ENCODE results near the gene MERTK. TPM values are rescaled to one million over a fixed set of nuclear protein-coding genes. Genes with fewer than 3 reads are reported as not detected.

The MERTK gene
- total RNA-seq, 4 donors from 2014 or later = 3.4 to 9.7 (median 4.9) TPM

DNA sequence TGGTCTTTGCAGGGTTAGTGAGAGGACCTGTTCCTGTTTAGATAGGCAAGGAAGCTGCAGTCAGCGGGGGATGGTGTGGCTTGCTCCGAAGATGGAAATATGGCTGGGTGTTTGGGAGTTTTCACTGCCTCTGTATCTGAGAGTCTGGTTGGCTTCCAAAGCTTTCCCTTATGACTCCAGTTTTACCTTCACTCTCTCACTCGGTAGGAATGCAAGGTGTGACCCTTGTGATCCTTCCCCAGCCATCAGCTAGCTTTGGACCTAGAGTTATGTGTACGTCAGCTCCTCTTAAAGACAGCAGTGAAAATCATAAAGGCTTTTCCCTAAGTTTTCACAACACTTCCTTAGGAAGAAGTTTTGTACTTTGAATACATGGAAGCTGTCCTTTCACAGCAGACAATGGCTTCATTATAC is 121.2 kb downstream of the MERTK start:
- no peak for DNase-seq (ENCODE audit: low spot score in 2 of 2)
- WGBS, 2 donors = 73 to 79% methylated on average over 4 of the region's 4 CpGs
- intact Hi-C loops (cut with DNase I; ENCODE audit: low total_unique reads) = no loop called here
- TF ChIP-seq, protein P1, sequence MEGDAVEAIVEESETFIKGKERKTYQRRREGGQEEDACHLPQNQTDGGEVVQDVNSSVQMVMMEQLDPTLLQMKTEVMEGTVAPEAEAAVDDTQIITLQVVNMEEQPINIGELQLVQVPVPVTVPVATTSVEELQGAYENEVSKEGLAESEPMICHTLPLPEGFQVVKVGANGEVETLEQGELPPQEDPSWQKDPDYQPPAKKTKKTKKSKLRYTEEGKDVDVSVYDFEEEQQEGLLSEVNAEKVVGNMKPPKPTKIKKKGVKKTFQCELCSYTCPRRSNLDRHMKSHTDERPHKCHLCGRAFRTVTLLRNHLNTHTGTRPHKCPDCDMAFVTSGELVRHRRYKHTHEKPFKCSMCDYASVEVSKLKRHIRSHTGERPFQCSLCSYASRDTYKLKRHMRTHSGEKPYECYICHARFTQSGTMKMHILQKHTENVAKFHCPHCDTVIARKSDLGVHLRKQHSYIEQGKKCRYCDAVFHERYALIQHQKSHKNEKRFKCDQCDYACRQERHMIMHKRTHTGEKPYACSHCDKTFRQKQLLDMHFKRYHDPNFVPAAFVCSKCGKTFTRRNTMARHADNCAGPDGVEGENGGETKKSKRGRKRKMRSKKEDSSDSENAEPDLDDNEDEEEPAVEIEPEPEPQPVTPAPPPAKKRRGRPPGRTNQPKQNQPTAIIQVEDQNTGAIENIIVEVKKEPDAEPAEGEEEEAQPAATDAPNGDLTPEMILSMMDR (IDR thresholded peaks at IDR 0.05) = no peak
- no peak for TF ChIP-seq POLR2A (IDR thresholded peaks at IDR 0.05)
- no peak overlapping the region for H3K4me3 ChIP-seq (ENCODE audit: low read depth, poor library complexity, severe bottlenecking)

- intact Hi-C loops (cut with DNase I; ENCODE audit: low total_unique reads) = no loop called here
- TF ChIP-seq POLR2A (IDR thresholded peaks at IDR 0.05) = no peak
- TF ChIP-seq, protein P1 (IDR thresholded peaks at IDR 0.05) = no peak
- 67 to 97% methylated on average over 3 of the region's 3 CpGs for WGBS, 2 donors
- DNase-seq (ENCODE audit: low spot score in 2 of 2) = no peak
- no peak overlapping the region for H3K4me3 ChIP-seq (ENCODE audit: low read depth, poor library complexity, severe bottlenecking)
These were observed 122.2 kb downstream of the MERTK start for GRCh38 chr2:112020561-112020960.

DNA sequence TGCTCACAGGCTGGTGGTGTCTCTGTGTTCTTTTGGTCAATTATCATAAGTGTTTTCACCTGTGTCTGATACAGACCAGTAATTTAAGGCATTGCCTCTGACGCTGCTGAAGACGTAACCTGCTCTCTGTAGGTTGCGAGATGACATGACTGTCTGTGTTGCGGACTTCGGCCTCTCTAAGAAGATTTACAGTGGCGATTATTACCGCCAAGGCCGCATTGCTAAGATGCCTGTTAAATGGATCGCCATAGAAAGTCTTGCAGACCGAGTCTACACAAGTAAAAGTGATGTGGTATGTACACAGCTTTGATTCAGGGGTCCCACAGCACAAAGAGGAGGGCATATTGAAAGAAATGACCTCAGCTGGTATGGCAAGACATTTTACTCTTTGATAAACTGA is 122.9 kb downstream of the MERTK start:
- intact Hi-C loops (cut with DNase I; ENCODE audit: low total_unique reads) = no loop called here
- no peak overlapping the region for H3K4me3 ChIP-seq (ENCODE audit: low read depth, poor library complexity, severe bottlenecking)
- DNase-seq (ENCODE audit: low spot score in 2 of 2) = no peak
- TF ChIP-seq POLR2A (IDR thresholded peaks at IDR 0.05) = no peak
- 92 to 93% methylated on average over 10 of the region's 10 CpGs for WGBS, 2 donors

DNA sequence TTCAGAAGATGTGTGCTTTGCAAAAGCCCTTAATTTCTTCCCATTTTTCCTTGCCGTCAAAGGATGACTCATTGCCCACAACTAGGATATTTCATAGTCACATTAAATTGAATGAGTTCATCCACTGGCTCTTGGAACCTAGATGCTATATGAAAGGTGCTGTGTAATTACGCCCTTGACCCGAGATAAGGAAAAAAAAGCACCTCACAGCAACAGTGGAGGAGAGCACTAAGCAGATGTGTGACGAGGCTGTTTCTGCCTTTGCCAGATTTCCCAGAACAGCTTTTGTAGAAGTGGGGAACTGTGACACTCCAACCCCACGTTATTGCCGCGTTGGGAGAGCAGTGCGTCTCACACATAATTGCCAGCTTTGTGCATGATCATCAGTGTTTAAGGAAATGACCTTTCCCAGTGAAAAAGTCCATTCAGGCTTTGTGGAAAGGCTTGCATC is 123.4 kb downstream of the MERTK start:
- TF ChIP-seq POLR2A (IDR thresholded peaks at IDR 0.05) = no peak
- TF ChIP-seq, protein P1 (IDR thresholded peaks at IDR 0.05) = no peak
- WGBS, 2 donors = 80 to 87% methylated on average over 8 of the region's 8 CpGs
- no peak overlapping the region for H3K4me3 ChIP-seq (ENCODE audit: low read depth, poor library complexity, severe bottlenecking)
- intact Hi-C loops (cut with DNase I; ENCODE audit: low total_unique reads) = no loop called here
- DNase-seq (ENCODE audit: low spot score in 2 of 2) = no peak

DNA sequence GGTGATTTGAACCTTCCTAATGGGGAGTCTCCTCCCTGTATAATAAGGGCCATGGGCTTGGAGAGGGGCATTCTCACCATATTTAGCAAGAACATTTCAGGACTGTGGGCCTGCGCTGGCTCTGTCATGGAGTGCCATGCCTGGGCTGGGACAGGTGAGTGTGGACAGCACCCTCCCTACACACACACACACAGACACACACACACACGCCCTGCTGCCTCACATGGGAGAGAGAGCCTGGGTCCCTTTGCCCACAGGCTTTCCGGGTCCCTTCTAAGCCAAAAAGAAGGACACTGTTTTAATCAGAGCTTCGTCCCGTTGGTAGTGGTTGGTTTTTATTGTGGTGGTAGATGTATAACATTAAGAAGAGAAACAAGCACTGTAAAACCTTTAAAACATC is 125.3 kb downstream of the MERTK start:
- 90 to 92% methylated on average over 4 to 5 of the region's 5 CpGs for WGBS, 2 donors
- no peak overlapping the region for H3K4me3 ChIP-seq (ENCODE audit: low read depth, poor library complexity, severe bottlenecking)
- intact Hi-C loops (cut with DNase I; ENCODE audit: low total_unique reads) = no loop called here
- DNase-seq (ENCODE audit: low spot score in 2 of 2) = no peak
- TF ChIP-seq POLR2A (IDR thresholded peaks at IDR 0.05) = no peak
- TF ChIP-seq, protein P1 (IDR thresholded peaks at IDR 0.05) = no peak

DNA sequence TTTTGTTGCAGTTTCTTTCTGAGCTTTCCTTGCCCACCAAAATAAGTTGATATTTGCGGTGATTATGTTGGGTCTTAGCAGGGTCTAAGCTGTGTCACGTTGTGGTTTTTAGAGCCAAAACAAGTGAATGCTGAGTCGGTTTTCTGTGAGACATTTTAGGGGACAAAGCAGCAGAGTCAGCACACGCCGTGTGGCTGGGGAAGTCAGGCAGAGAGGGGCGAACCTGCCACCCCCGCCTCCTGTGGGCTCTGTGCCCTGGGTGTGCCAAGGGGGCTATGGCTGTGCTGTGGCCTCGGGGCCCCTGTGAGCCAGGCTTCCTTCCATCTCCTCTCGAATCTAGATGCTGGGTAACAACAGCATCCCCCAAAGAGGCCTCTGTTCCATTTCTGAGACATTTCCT is 125.8 kb downstream of the MERTK start:
- 78 to 91% methylated on average over 9 of the region's 9 CpGs for WGBS, 2 donors
- no peak for DNase-seq (ENCODE audit: low spot score in 2 of 2)
- no peak for TF ChIP-seq POLR2A (IDR thresholded peaks at IDR 0.05)
- intact Hi-C loops (cut with DNase I; ENCODE audit: low total_unique reads) = no loop called here
- no peak overlapping the region for H3K4me3 ChIP-seq (ENCODE audit: low read depth, poor library complexity, severe bottlenecking)

DNA sequence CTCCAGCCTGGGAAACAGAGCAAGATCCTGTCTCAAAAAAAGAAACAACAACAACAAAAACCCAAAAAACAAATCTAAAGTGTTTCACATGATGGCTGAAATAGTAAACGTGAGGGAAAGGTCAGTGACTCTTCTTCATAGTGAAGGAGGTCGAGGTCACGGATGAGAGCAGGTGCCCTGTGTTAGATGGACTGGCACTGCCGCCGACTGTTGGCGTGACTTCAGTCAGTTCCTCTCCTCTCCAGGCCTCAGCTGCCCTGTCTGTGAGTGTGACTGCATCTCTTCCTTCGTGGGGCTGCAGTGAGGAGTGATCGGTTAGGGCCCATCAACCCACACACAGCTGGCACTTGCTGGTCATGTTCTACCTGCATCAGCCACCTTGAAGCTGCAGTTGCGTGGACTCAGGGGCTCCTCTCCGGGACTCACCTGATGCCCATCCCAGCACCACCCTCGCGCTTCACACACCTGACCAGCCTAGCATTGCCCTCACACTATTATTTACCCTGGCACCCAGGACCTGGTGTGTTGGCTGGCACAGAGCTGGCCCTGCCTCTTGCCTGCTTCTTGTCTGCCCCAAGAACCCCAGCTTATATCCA is 126.6 kb downstream of the MERTK start:
- 93 to 97% methylated on average over 12 of the region's 12 CpGs for WGBS, 2 donors
- H3K4me3 ChIP-seq (ENCODE audit: low read depth, poor library complexity, severe bottlenecking) = no peak overlapping the region
- DNase-seq (ENCODE audit: low spot score in 2 of 2) = no peak
- intact Hi-C loops (cut with DNase I; ENCODE audit: low total_unique reads) = no loop called here
- TF ChIP-seq, protein P1 (IDR thresholded peaks at IDR 0.05) = no peak
